ENCODE results near the gene MCU. TPM values are rescaled to one million over a fixed set of nuclear protein-coding genes. Genes with fewer than 3 reads are reported as not detected.

Gene MCU
- total RNA-seq, 4 donors from 2014 or later = 25.1 to 82.4 (median 65.1) TPM

GRCh38 chr10:72888151-72888638 lies 196.3 kb downstream of the MCU start:
- Histone ChIP-seq H3K4me1 (no peaks in the 10 kb centered on the region), H3K36me3 (peaks cover 0 to 22% (median 6%) of the 10 kb centered on the region in 4 donors), H3K9me3 (no peaks in the 10 kb centered on the region), H3K27ac (no peak overlapping the region), H3K27me3 (no peaks in the 10 kb centered on the region), H3K4me3 (no peak overlapping the region)
- intact Hi-C loops (cut with DNase I; ENCODE audit: low total_unique reads) = no loop called here
- in situ Hi-C loops (cut with MboI; ENCODE audit: low pct_ligation_motif_present in 1 of 4, low pct_unique_long_range_greater_than_20kb in 1 of 4, low sequenced_read_pairs in 3 of 4) = no loop called here
- TF ChIP-seq POLR2A (IDR thresholded peaks at IDR 0.05) (no peak), POLR2AphosphoS5 (IDR thresholded peaks at IDR 0.05) (no peak), CTCF (IDR thresholded peaks at IDR 0.05) (no peak), EP300 (IDR thresholded peaks at IDR 0.05; ENCODE audit: low read depth) (no peak)
- DNase-seq = no peak
- 95 to 96% methylated on average over 3 to 7 of the region's 7 CpGs for WGBS, 2 donors (ENCODE audit: low coverage in 1 of 2)

GRCh38 chr10:72889391-72889831 lies 197.5 kb downstream of the MCU start:
- Histone ChIP-seq H3K36me3 (peaks cover 0 to 22% (median 6%) of the 10 kb centered on the region in 4 donors), H3K9me3 (no peaks in the 10 kb centered on the region), H3K27me3 (no peaks in the 10 kb centered on the region), H3K27ac (no peak overlapping the region), H3K4me3 (no peak overlapping the region), H3K4me1 (no peaks in the 10 kb centered on the region)
- in situ Hi-C loops (cut with MboI; ENCODE audit: low pct_ligation_motif_present in 1 of 4, low pct_unique_long_range_greater_than_20kb in 1 of 4, low sequenced_read_pairs in 3 of 4) = no loop called here
- intact Hi-C loops (cut with DNase I; ENCODE audit: low total_unique reads) = no loop called here
- TF ChIP-seq CTCF (IDR thresholded peaks at IDR 0.05) = no peak
- TF ChIP-seq POLR2AphosphoS5 (IDR thresholded peaks at IDR 0.05) = no peak
- TF ChIP-seq EP300 (IDR thresholded peaks at IDR 0.05; ENCODE audit: low read depth) = no peak
- 51 to 56% methylated on average over 4 to 6 of the region's 6 CpGs for WGBS, 2 donors (ENCODE audit: low coverage in 1 of 2)
- DNase-seq = no peak

- TF ChIP-seq CTCF (IDR thresholded peaks at IDR 0.05) (no peak), POLR2A (IDR thresholded peaks at IDR 0.05) (no peak), EP300 (IDR thresholded peaks at IDR 0.05; ENCODE audit: low read depth) (no peak), POLR2AphosphoS5 (IDR thresholded peaks at IDR 0.05) (no peak)
- Histone ChIP-seq H3K4me3 (no peak overlapping the region), H3K36me3 (peaks cover 0 to 18% (median 4%) of the 10 kb centered on the region in 4 donors), H3K4me1 (no peaks in the 10 kb centered on the region), H3K9me3 (no peaks in the 10 kb centered on the region), H3K27me3 (no peaks in the 10 kb centered on the region), H3K27ac (no peak overlapping the region)
- in situ Hi-C loops (cut with MboI; ENCODE audit: low pct_ligation_motif_present in 1 of 4, low pct_unique_long_range_greater_than_20kb in 1 of 4, low sequenced_read_pairs in 3 of 4) = no loop called here
- 81 to 90% methylated on average over 2 of the region's 2 CpGs for WGBS, 2 donors (ENCODE audit: low coverage in 1 of 2)
- intact Hi-C loops (cut with DNase I; ENCODE audit: low total_unique reads) = loop anchor here (5.0 kb wide), 1 partner anchor 1063 kb away; no protein-coding TSS in a partner anchor
- DNase-seq = no peak
Observed at GRCh38 chr10:72890086-72890485, 198.1 kb downstream of the MCU start.

- DNase-seq = no peak
- TF ChIP-seq POLR2AphosphoS5 (IDR thresholded peaks at IDR 0.05) = no peak
- TF ChIP-seq EP300 (IDR thresholded peaks at IDR 0.05; ENCODE audit: low read depth) = no peak
- TF ChIP-seq CTCF (IDR thresholded peaks at IDR 0.05) = no peak
- no peak for TF ChIP-seq POLR2A (IDR thresholded peaks at IDR 0.05)
- Histone ChIP-seq H3K27me3 (no peaks in the 10 kb centered on the region), H3K36me3 (peaks cover 0 to under 1% (median 0%) of the 10 kb centered on the region in 4 donors), H3K4me3 (no peak within 1 kb of the TSS), H3K4me1 (no peaks in the 10 kb centered on the region), H3K9me3 (no peaks in the 10 kb centered on the region), H3K27ac (no peak within 1 kb of the TSS)
- in situ Hi-C loops (cut with MboI; ENCODE audit: low pct_ligation_motif_present in 1 of 4, low pct_unique_long_range_greater_than_20kb in 1 of 4, low sequenced_read_pairs in 3 of 4) = no loop called here
- intact Hi-C loops (cut with DNase I; ENCODE audit: low total_unique reads) = loop anchor here (5.0 kb wide), 1 partner anchor 1066 kb away; no protein-coding TSS in a partner anchor
- whole genome bisulfite sequencing, 2 donors (ENCODE audit: low coverage in 1 of 2) = 73% methylated on average over 4 of the region's 4 CpGs
Observed at GRCh38 chr10:72893136-72893798, 201.3 kb downstream of the MCU start, which contains the start of gene OIT3. Gene OIT3 (plus strand): TSS chr10:72893739. CDS start chr10:72893799, 60 bp downstream.
